ENCODE data around the gene ANKRD33B. TPM values are rescaled to one million over a fixed set of nuclear protein-coding genes. Genes with fewer than 3 reads are reported as not detected.
"Not testable (repeated sequence)": the region's sequence is repeated elsewhere in the genome, so short reads cannot be mapped to it uniquely, and the experiment has no call there.

ANKRD33B gene
- total RNA-seq, 4 donors from 2014 or later = 16.7 to 27.0 (median 24.8) TPM

GRCh38 chr5:10660720-10661387, 97.0 kb downstream of the ANKRD33B start:
- H3K4me1 ChIP-seq = peaks cover 13% of the 10 kb centered on the region
- H3K27ac ChIP-seq = no peak overlapping the region
- no peak overlapping the region for H3K4me3 ChIP-seq
- WGBS = 88% methylated on average over 9 of the region's 15 CpGs
- H3K9me3 ChIP-seq = no peaks in the 10 kb centered on the region
- no peaks in the 10 kb centered on the region for H3K27me3 ChIP-seq
- no peak for DNase-seq (ENCODE audit: low spot score in 2 of 2)
- TF ChIP-seq POLR2A (IDR thresholded peaks at IDR 0.05) (no peak), CTCF (IDR thresholded peaks at IDR 0.05) (no peak), POLR2AphosphoS5 (IDR thresholded peaks at IDR 0.05) (no peak), EP300 (IDR thresholded peaks at IDR 0.05) (no peak)
- H3K36me3 ChIP-seq = no peaks in the 10 kb centered on the region

GRCh38 chr5:10661401-10661800, 97.5 kb downstream of the ANKRD33B start:
- no peak for DNase-seq (ENCODE audit: low spot score in 2 of 2)
- Histone ChIP-seq H3K4me3 (no peak overlapping the region), H3K36me3 (no peaks in the 10 kb centered on the region), H3K4me1 (peaks cover 13% of the 10 kb centered on the region), H3K9me3 (no peaks in the 10 kb centered on the region), H3K27me3 (no peaks in the 10 kb centered on the region), H3K27ac (no peak overlapping the region)
- 94% methylated on average over 13 of the region's 13 CpGs for WGBS
- TF ChIP-seq POLR2A (IDR thresholded peaks at IDR 0.05) (no peak), EP300 (IDR thresholded peaks at IDR 0.05) (no peak), POLR2AphosphoS5 (IDR thresholded peaks at IDR 0.05) (no peak), CTCF (IDR thresholded peaks at IDR 0.05) (no peak)

GRCh38 chr5:10662083-10662482, 98.2 kb downstream of the ANKRD33B start:
- 89% methylated on average over 9 of the region's 11 CpGs for WGBS
- TF ChIP-seq POLR2A (IDR thresholded peaks at IDR 0.05) = no peak
- no peak for TF ChIP-seq CTCF (IDR thresholded peaks at IDR 0.05)
- TF ChIP-seq EP300 (IDR thresholded peaks at IDR 0.05) = no peak
- no peak for TF ChIP-seq POLR2AphosphoS5 (IDR thresholded peaks at IDR 0.05)
- Histone ChIP-seq H3K27ac (no peak overlapping the region), H3K4me1 (peaks cover 13% of the 10 kb centered on the region), H3K9me3 (no peaks in the 10 kb centered on the region), H3K4me3 (no peak overlapping the region), H3K27me3 (no peaks in the 10 kb centered on the region), H3K36me3 (no peaks in the 10 kb centered on the region)
- DNase-seq (ENCODE audit: low spot score in 2 of 2) = no peak

GRCh38 chr5:10662661-10663488, 99.0 kb downstream of the ANKRD33B start:
- 87% methylated on average over 10 of the region's 10 CpGs for WGBS
- no peak overlapping the region for H3K27ac ChIP-seq
- TF ChIP-seq POLR2A (IDR thresholded peaks at IDR 0.05) (no peak), EP300 (IDR thresholded peaks at IDR 0.05) (no peak), CTCF (IDR thresholded peaks at IDR 0.05) (no peak), POLR2AphosphoS5 (IDR thresholded peaks at IDR 0.05) (no peak)
- H3K4me3 ChIP-seq = no peak overlapping the region
- no peak for DNase-seq (ENCODE audit: low spot score in 2 of 2)
- peaks cover 13% of the 10 kb centered on the region for H3K4me1 ChIP-seq
- H3K36me3 ChIP-seq = no peaks in the 10 kb centered on the region
- no peaks in the 10 kb centered on the region for H3K9me3 ChIP-seq
- H3K27me3 ChIP-seq = no peaks in the 10 kb centered on the region

- Histone ChIP-seq H3K4me1 (peaks cover 13% of the 10 kb centered on the region), H3K9me3 (no peaks in the 10 kb centered on the region), H3K36me3 (no peaks in the 10 kb centered on the region), H3K27ac (no peak overlapping the region), H3K4me3 (no peak overlapping the region), H3K27me3 (no peaks in the 10 kb centered on the region)
- no peak for DNase-seq (ENCODE audit: low spot score in 2 of 2)
- WGBS = 23% methylated on average over 12 of the region's 13 CpGs
- TF ChIP-seq POLR2A (IDR thresholded peaks at IDR 0.05) (no peak), EP300 (IDR thresholded peaks at IDR 0.05) (no peak), CTCF (IDR thresholded peaks at IDR 0.05) (no peak), POLR2AphosphoS5 (IDR thresholded peaks at IDR 0.05) (no peak)
Observed at GRCh38 chr5:10663489-10664179, 99.8 kb downstream of the ANKRD33B start.

GRCh38 chr5:10664180-10664769, 100.4 kb downstream of the ANKRD33B start:
- H3K36me3 ChIP-seq; H3K4me3 ChIP-seq; H3K27me3 ChIP-seq; H3K9me3 ChIP-seq; H3K27ac ChIP-seq; DNase-seq (ENCODE audit: low spot score in 2 of 2): not testable (repeated sequence)
- WGBS = 88% methylated on average over 6 of the region's 6 CpGs
- peaks cover 13% of the 10 kb centered on the region for H3K4me1 ChIP-seq

Data from suprapubic skin (tissue), 4 donors.